Measurements from ENCODE around the gene RHOBTB1. TPM values are rescaled to one million over a fixed set of nuclear protein-coding genes. Genes with fewer than 3 reads are reported as not detected.

The RHOBTB1 gene
- polyA plus RNA-seq, 4 donors: 2.0 to 30.0 (median 5.0) TPM

GRCh38 chr10:60869652-60870415, 74.2 kb downstream of the RHOBTB1 start:
- Histone ChIP-seq H3K4me1 (ENCODE audit: control insufficient read depth in 3 of 3, insufficient read depth in 2 of 3, low read depth in 1 of 3, low read length in 2 of 3) (no peaks in the 10 kb centered on the region), H3K9me3 (ENCODE audit: control insufficient read depth in 2 of 2, insufficient read depth in 1 of 2, low read depth in 1 of 2, low read length in 1 of 2) (no peaks in the 10 kb centered on the region), H3K27me3 (ENCODE audit: control insufficient read depth in 3 of 3, insufficient read depth in 3 of 3, low read length in 3 of 3) (no peaks in the 10 kb centered on the region), H3K36me3 (ENCODE audit: control insufficient read depth in 3 of 3, insufficient read depth in 2 of 3, low read depth in 1 of 3, low read length in 3 of 3) (peaks cover 0 to 25% (median 0%) of the 10 kb centered on the region in 3 donors), H3K4me3 (ENCODE audit: low read depth in 1 of 3, low read length in 3 of 3) (no peak overlapping the region), H3K27ac (ENCODE audit: low read depth in 1 of 3, low read length in 2 of 3) (no peak overlapping the region)
- no peak for DNase-seq
- WGBS, 3 donors: 92 to 95% (median 92%) methylated on average over 6 of the region's 6 CpGs
- FAIRE-seq: no peak

- DNase-seq (no peak), FAIRE-seq (no peak)
- no peaks in the 10 kb centered on the region for H3K4me1 ChIP-seq (ENCODE audit: control insufficient read depth in 3 of 3, insufficient read depth in 2 of 3, low read depth in 1 of 3, low read length in 2 of 3)
- no peaks in the 10 kb centered on the region for H3K27me3 ChIP-seq (ENCODE audit: control insufficient read depth in 3 of 3, insufficient read depth in 3 of 3, low read length in 3 of 3)
- 83 to 92% (median 84%) methylated on average over 1 of the region's 1 CpG for WGBS, 3 donors
- H3K27ac ChIP-seq (ENCODE audit: low read depth in 1 of 3, low read length in 2 of 3): no peak overlapping the region
- H3K36me3 ChIP-seq (ENCODE audit: control insufficient read depth in 3 of 3, insufficient read depth in 2 of 3, low read depth in 1 of 3, low read length in 3 of 3): peaks cover 0 to 24% (median 0%) of the 10 kb centered on the region in 3 donors
- no peak overlapping the region for H3K4me3 ChIP-seq (ENCODE audit: low read depth in 1 of 3, low read length in 3 of 3)
- no peaks in the 10 kb centered on the region for H3K9me3 ChIP-seq (ENCODE audit: control insufficient read depth in 2 of 2, insufficient read depth in 1 of 2, low read depth in 1 of 2, low read length in 1 of 2)
Observed at GRCh38 chr10:60868946-60869345, 75.0 kb downstream of the RHOBTB1 start.

GRCh38 chr10:60865198-60865783, 78.7 kb downstream of the RHOBTB1 start:
- H3K9me3 ChIP-seq (ENCODE audit: control insufficient read depth in 2 of 2, insufficient read depth in 1 of 2, low read depth in 1 of 2, low read length in 1 of 2): no peaks in the 10 kb centered on the region
- WGBS, 3 donors: 55 to 60% (median 58%) methylated on average over 2 of the region's 2 CpGs
- H3K4me3 ChIP-seq (ENCODE audit: low read depth in 1 of 3, low read length in 3 of 3): no peak overlapping the region
- no peak for DNase-seq
- H3K27me3 ChIP-seq (ENCODE audit: control insufficient read depth in 3 of 3, insufficient read depth in 3 of 3, low read length in 3 of 3): no peaks in the 10 kb centered on the region
- no peak for FAIRE-seq
- no peaks in the 10 kb centered on the region for H3K4me1 ChIP-seq (ENCODE audit: control insufficient read depth in 3 of 3, insufficient read depth in 2 of 3, low read depth in 1 of 3, low read length in 2 of 3)
- H3K27ac ChIP-seq (ENCODE audit: low read depth in 1 of 3, low read length in 2 of 3): no peak overlapping the region
- peaks cover 0 to 5% (median 0%) of the 10 kb centered on the region in 3 donors for H3K36me3 ChIP-seq (ENCODE audit: control insufficient read depth in 3 of 3, insufficient read depth in 2 of 3, low read depth in 1 of 3, low read length in 3 of 3)

- Histone ChIP-seq H3K36me3 (ENCODE audit: control insufficient read depth in 3 of 3, insufficient read depth in 2 of 3, low read depth in 1 of 3, low read length in 3 of 3) (peaks cover 0 to 2% (median 0%) of the 10 kb centered on the region in 3 donors), H3K9me3 (ENCODE audit: control insufficient read depth in 2 of 2, insufficient read depth in 1 of 2, low read depth in 1 of 2, low read length in 1 of 2) (no peaks in the 10 kb centered on the region), H3K27me3 (ENCODE audit: control insufficient read depth in 3 of 3, insufficient read depth in 3 of 3, low read length in 3 of 3) (no peaks in the 10 kb centered on the region), H3K4me3 (ENCODE audit: low read depth in 1 of 3, low read length in 3 of 3) (no peak overlapping the region), H3K27ac (ENCODE audit: low read depth in 1 of 3, low read length in 2 of 3) (no peak overlapping the region), H3K4me1 (ENCODE audit: control insufficient read depth in 3 of 3, insufficient read depth in 2 of 3, low read depth in 1 of 3, low read length in 2 of 3) (no peaks in the 10 kb centered on the region)
- no peak for FAIRE-seq
- no peak for DNase-seq
- 72 to 84% (median 72%) methylated on average over 5 of the region's 5 CpGs for WGBS, 3 donors
Observed at GRCh38 chr10:60863796-60864195, 80.2 kb downstream of the RHOBTB1 start.

GRCh38 chr10:60862517-60862916, 81.5 kb downstream of the RHOBTB1 start:
- Histone ChIP-seq H3K4me1 (ENCODE audit: control insufficient read depth in 3 of 3, insufficient read depth in 2 of 3, low read depth in 1 of 3, low read length in 2 of 3) (no peaks in the 10 kb centered on the region), H3K27ac (ENCODE audit: low read depth in 1 of 3, low read length in 2 of 3) (no peak overlapping the region), H3K27me3 (ENCODE audit: control insufficient read depth in 3 of 3, insufficient read depth in 3 of 3, low read length in 3 of 3) (no peaks in the 10 kb centered on the region), H3K9me3 (ENCODE audit: control insufficient read depth in 2 of 2, insufficient read depth in 1 of 2, low read depth in 1 of 2, low read length in 1 of 2) (no peaks in the 10 kb centered on the region), H3K36me3 (ENCODE audit: control insufficient read depth in 3 of 3, insufficient read depth in 2 of 3, low read depth in 1 of 3, low read length in 3 of 3) (peaks cover 0 to 2% (median 0%) of the 10 kb centered on the region in 3 donors), H3K4me3 (ENCODE audit: low read depth in 1 of 3, low read length in 3 of 3) (no peak overlapping the region)
- no peak for DNase-seq
- no peak for FAIRE-seq

GRCh38 chr10:60856405-60856804, 87.6 kb downstream of the RHOBTB1 start:
- H3K36me3 ChIP-seq (ENCODE audit: control insufficient read depth in 3 of 3, insufficient read depth in 2 of 3, low read depth in 1 of 3, low read length in 3 of 3): no peaks in the 10 kb centered on the region
- no peak overlapping the region for H3K4me3 ChIP-seq (ENCODE audit: low read depth in 1 of 3, low read length in 3 of 3)
- H3K27me3 ChIP-seq (ENCODE audit: control insufficient read depth in 3 of 3, insufficient read depth in 3 of 3, low read length in 3 of 3): no peaks in the 10 kb centered on the region
- no peak overlapping the region for H3K27ac ChIP-seq (ENCODE audit: low read depth in 1 of 3, low read length in 2 of 3)
- no peaks in the 10 kb centered on the region for H3K4me1 ChIP-seq (ENCODE audit: control insufficient read depth in 3 of 3, insufficient read depth in 2 of 3, low read depth in 1 of 3, low read length in 2 of 3)
- peaks cover 0 to 6% of the 10 kb centered on the region in 2 donors for H3K9me3 ChIP-seq (ENCODE audit: control insufficient read depth in 2 of 2, insufficient read depth in 1 of 2, low read depth in 1 of 2, low read length in 1 of 2)
- FAIRE-seq: no peak
- 88 to 93% (median 92%) methylated on average over 2 of the region's 2 CpGs for WGBS, 3 donors
- DNase-seq: no peak

- DNase-seq (no peak), FAIRE-seq (no peak)
- no peak overlapping the region for H3K4me3 ChIP-seq (ENCODE audit: low read depth in 1 of 3, low read length in 3 of 3)
- peaks cover 0 to 6% of the 10 kb centered on the region in 2 donors for H3K9me3 ChIP-seq (ENCODE audit: control insufficient read depth in 2 of 2, insufficient read depth in 1 of 2, low read depth in 1 of 2, low read length in 1 of 2)
- WGBS, 3 donors: 76 to 88% (median 85%) methylated on average over 3 of the region's 3 CpGs
- H3K36me3 ChIP-seq (ENCODE audit: control insufficient read depth in 3 of 3, insufficient read depth in 2 of 3, low read depth in 1 of 3, low read length in 3 of 3): no peaks in the 10 kb centered on the region
- no peak overlapping the region for H3K27ac ChIP-seq (ENCODE audit: low read depth in 1 of 3, low read length in 2 of 3)
- H3K4me1 ChIP-seq (ENCODE audit: control insufficient read depth in 3 of 3, insufficient read depth in 2 of 3, low read depth in 1 of 3, low read length in 2 of 3): no peaks in the 10 kb centered on the region
- no peaks in the 10 kb centered on the region for H3K27me3 ChIP-seq (ENCODE audit: control insufficient read depth in 3 of 3, insufficient read depth in 3 of 3, low read length in 3 of 3)
Observed at GRCh38 chr10:60853637-60854036, 90.3 kb downstream of the RHOBTB1 start.

- no peak overlapping the region for H3K27ac ChIP-seq (ENCODE audit: low read depth in 1 of 3, low read length in 2 of 3)
- H3K4me1 ChIP-seq (ENCODE audit: control insufficient read depth in 3 of 3, insufficient read depth in 2 of 3, low read depth in 1 of 3, low read length in 2 of 3): no peaks in the 10 kb centered on the region
- FAIRE-seq: no peak
- no peak for DNase-seq
- H3K27me3 ChIP-seq (ENCODE audit: control insufficient read depth in 3 of 3, insufficient read depth in 3 of 3, low read length in 3 of 3): no peaks in the 10 kb centered on the region
- no peaks in the 10 kb centered on the region for H3K36me3 ChIP-seq (ENCODE audit: control insufficient read depth in 3 of 3, insufficient read depth in 2 of 3, low read depth in 1 of 3, low read length in 3 of 3)
- WGBS, 3 donors: 77 to 87% (median 82%) methylated on average over 4 of the region's 4 CpGs
- H3K4me3 ChIP-seq (ENCODE audit: low read depth in 1 of 3, low read length in 3 of 3): no peak overlapping the region
- peaks cover 0 to 6% of the 10 kb centered on the region in 2 donors for H3K9me3 ChIP-seq (ENCODE audit: control insufficient read depth in 2 of 2, insufficient read depth in 1 of 2, low read depth in 1 of 2, low read length in 1 of 2)
Observed at GRCh38 chr10:60853107-60853506, 90.9 kb downstream of the RHOBTB1 start.

All from small intestine (tissue), 7 donors.